Activated CD8-positive, alpha-beta T cell treated with anti-CD3 and anti-CD28 coated beads for 36 hours (primary cell): ENCODE data around the gene ARHGDIA. TPM values are rescaled to one million over a fixed set of nuclear protein-coding genes. Genes with fewer than 3 reads are reported as not detected.

ENCODE experiments used
- ATAC-seq: fragments of 200-7000 bp; cut with Tn5 transposase; one replicate; pipeline ENCODE4 v1.10.0; 2021; ENCODE audit warnings: mild to moderate bottlenecking, moderate library complexity
- CTCF ChIA-PET: fragments of 350-600 bp; sonication (Branson Sonifier 250); formaldehyde crosslinking; loops from one replicate; lab custom pipeline; 2021; ENCODE audit warnings: antibody characterized with exemption; lab: Charles Lee
- POLR2A ChIA-PET: fragments of 350-600 bp; sonication (Branson Sonifier 250); formaldehyde crosslinking; loops from one replicate; lab custom pipeline; 2021; ENCODE audit warnings: antibody characterized with exemption; lab: Charles Lee
- DNase-seq: peaks from one replicate; pipeline ENCODE4 v3.0.0-alpha.2; 2020
- H3K27ac Mint-ChIP-seq: one replicate; pipeline ENCODE4 v1.8.0; 2021; ENCODE audit warnings: mild to moderate bottlenecking, mixed read lengths
- H3K27me3 Mint-ChIP-seq: one replicate; pipeline ENCODE4 v1.8.0; 2021; ENCODE audit warnings: mixed read lengths
- H3K36me3 Mint-ChIP-seq: one replicate; pipeline ENCODE4 v1.8.0; 2021; ENCODE audit warnings: low read depth, mixed read lengths
- H3K4me1 Mint-ChIP-seq: one replicate; pipeline ENCODE4 v1.8.0; 2021; ENCODE audit warnings: low read depth, mixed read lengths
- H3K4me3 Mint-ChIP-seq: one replicate; pipeline ENCODE4 v1.8.0; 2021; ENCODE audit warnings: mild to moderate bottlenecking, moderate library complexity, mixed read lengths
- H3K9me3 Mint-ChIP-seq: one replicate; pipeline ENCODE4 v1.8.0; 2021; ENCODE audit warnings: mixed read lengths
- CTCF ChIP-seq: fragments of 200-600 bp; IDR thresholded peaks from one replicate; pipeline ENCODE4 v1.8.0; 2022; ENCODE audit warnings: antibody characterized with exemption, mild to moderate bottlenecking
- intact Hi-C: fragments of 100-400 bp; cut with micrococcal nuclease; formaldehyde crosslinking; loops from one replicate; pipeline ENCODE4 v1.10.0; 2022
- total RNA-seq, 2 experiments: library from RNA; stranded (reverse); gene quantifications; one replicate each; pipeline ENCODE4 v1.2.3, GENCODE V29; 2021

ARHGDIA gene
- total RNA-seq, 2 experiments from 2014 or later = 450 to 470 TPM

GRCh38 chr17:81912441-81913309 is 41.5 kb upstream of the ARHGDIA start:
- H3K4me1 Mint-ChIP-seq = peaks cover 24% of the 10 kb centered on the region
- intact Hi-C loops = no loop called here
- H3K4me3 Mint-ChIP-seq = no peak overlapping the region
- TF ChIP-seq CTCF = no peak
- ChIA-PET CTCF (interaction anchor here (0.9 to 1.9 kb wide), 3 partner anchors 12 to 43 kb away, joined by 3 to 4 read pairs (median 3); partner anchors contain the start of gene MAFG), POLR2A (interaction anchor here (0.8 to 2.6 kb wide), 6 partner anchors 11 to 28 kb away, joined by 3 to 9 read pairs (median 3); partner anchors contain the start of genes MAFG and PYCR1)
- no peaks in the 10 kb centered on the region for H3K9me3 Mint-ChIP-seq
- no peaks in the 10 kb centered on the region for H3K27me3 Mint-ChIP-seq
- ATAC-seq (no peak), DNase-seq (no peak)
- H3K36me3 Mint-ChIP-seq = peaks cover 22% of the 10 kb centered on the region
- no peak overlapping the region for H3K27ac Mint-ChIP-seq

- H3K27ac Mint-ChIP-seq = no peak overlapping the region
- ChIA-PET CTCF (interaction anchor here (1.9 kb wide), 1 partner anchor 43 kb away, joined by 4 read pairs; no protein-coding TSS in a partner anchor), POLR2A (interaction anchor here (0.8 to 1.2 kb wide), 2 partner anchors 13 to 16 kb away, joined by 3 read pairs; partner anchors contain the start of gene MAFG)
- intact Hi-C loops = no loop called here
- DNase-seq (no peak), ATAC-seq (no peak)
- no peaks in the 10 kb centered on the region for H3K27me3 Mint-ChIP-seq
- peaks cover 19% of the 10 kb centered on the region for H3K36me3 Mint-ChIP-seq
- TF ChIP-seq CTCF = no peak
- peak overlapping the region; percentile 36 for H3K4me3 Mint-ChIP-seq
- peaks cover 20% of the 10 kb centered on the region for H3K4me1 Mint-ChIP-seq
- H3K9me3 Mint-ChIP-seq = no peaks in the 10 kb centered on the region
Observed at GRCh38 chr17:81911969-81912368, 40.8 kb upstream of the ARHGDIA start.

GRCh38 chr17:81911277-81911961 is 40.3 kb upstream of the ARHGDIA start, which contains the start of gene PCYT2:
Gene PCYT2, minus strand, starts transcription at chr17:81911399. Its CDS starts 44 bp downstream, at chr17:81911355.
- DNase-seq = peak; percentile 94
- CTCF ChIA-PET = no interaction called here
- peak; percentile 96 for ATAC-seq
- Mint-ChIP-seq H3K36me3 (peaks cover 17% of the 10 kb centered on the region), H3K9me3 (no peaks in the 10 kb centered on the region), H3K4me1 (peaks cover 16% of the 10 kb centered on the region), H3K27ac (no peak within 1 kb of the TSS), H3K27me3 (no peaks in the 10 kb centered on the region), H3K4me3 (peak within 1 kb of the TSS; percentile 84)
- POLR2A ChIA-PET = interaction anchor here (0.8 to 1.6 kb wide), 3 partner anchors 12 to 16 kb away, joined by 3 to 6 read pairs (median 6); partner anchors contain the start of gene MAFG
- TF ChIP-seq CTCF = no peak
- intact Hi-C loops = no loop called here

- no peak for DNase-seq
- intact Hi-C loops = no loop called here
- no peak for TF ChIP-seq CTCF
Observed at GRCh38 chr17:81910840-81911276, 39.7 kb upstream of the ARHGDIA start.

More at GRCh38 chr17:81910840-81911276, 39.7 kb upstream of the ARHGDIA start:
- H3K9me3 Mint-ChIP-seq = no peaks in the 10 kb centered on the region
- no peak for ATAC-seq
- POLR2A ChIA-PET = interaction anchor here (1.6 kb wide), 2 partner anchors 13 to 16 kb away, joined by 6 read pairs; partner anchors contain the start of gene MAFG
- H3K4me1 Mint-ChIP-seq = peaks cover 12% of the 10 kb centered on the region
- CTCF ChIA-PET = no interaction called here
- peak overlapping the region; percentile 84 for H3K4me3 Mint-ChIP-seq
- no peak overlapping the region for H3K27ac Mint-ChIP-seq
- H3K36me3 Mint-ChIP-seq = peaks cover 13% of the 10 kb centered on the region
- no peaks in the 10 kb centered on the region for H3K27me3 Mint-ChIP-seq
